Suprapubic skin (tissue), 4 donors: ENCODE measurements around the gene PCED1B. TPM values are rescaled to one million over a fixed set of nuclear protein-coding genes. Genes with fewer than 3 reads are reported as not detected.
"Not testable (repeated sequence)": the region's sequence is repeated elsewhere in the genome, so short reads cannot be mapped to it uniquely, and the experiment has no call there.

ENCODE experiments used
- DNase-seq, 2 donors: peaks; one replicate each; pipeline ENCODE4 v3.0.0-alpha.2; 2019; ENCODE audit warnings: low spot score in 2 of 2
- H3K27ac ChIP-seq: fragments of 200-600 bp; sonication (generic); one replicate; pipeline ENCODE4 v1.5.1; 2019
- H3K27me3 ChIP-seq: fragments of 200-600 bp; sonication (generic); one replicate; pipeline ENCODE4 v1.5.1; 2019
- H3K36me3 ChIP-seq: fragments of 200-600 bp; sonication (generic); one replicate; pipeline ENCODE4 v1.5.1; 2019
- H3K4me1 ChIP-seq: fragments of 200-600 bp; sonication (generic); one replicate; pipeline ENCODE4 v1.5.1; 2019
- H3K4me3 ChIP-seq: fragments of 200-600 bp; sonication (generic); one replicate; pipeline ENCODE4 v1.5.1; 2019; ENCODE audit warnings: mild to moderate bottlenecking
- H3K9me3 ChIP-seq: fragments of 200-600 bp; sonication (generic); one replicate; pipeline ENCODE4 v1.5.1; 2019
- EP300 ChIP-seq: sonication (generic); formaldehyde crosslinking; IDR thresholded peaks from one replicate; pipeline ENCODE4 v1.6.1; 2017; ENCODE audit warnings: antibody characterized with exemption
- POLR2A ChIP-seq, 2 donors: fragments of 450-650 bp; IDR thresholded peaks; one replicate each; pipeline ENCODE4 v1.6.1; 2017; ENCODE audit warnings: antibody characterized with exemption in 2 of 2, mild to moderate bottlenecking in 2 of 2, moderate library complexity in 2 of 2
- POLR2AphosphoS5 ChIP-seq, 3 donors: sonication (generic); formaldehyde crosslinking; IDR thresholded peaks; one replicate each; pipeline ENCODE4 v1.6.1; 2017; ENCODE audit warnings: antibody characterized with exemption in 3 of 3
- WGBS: methylation state at CpG from one replicate; pipeline ENCODE4 v1.1.5; 2018; 5-methylcytosine and 5-hydroxymethylcytosine counted together
- total RNA-seq, 4 donors: library from RNA; depleted of rRNA; stranded (reverse); fragments of >200 nt; gene quantifications; one replicate each; pipeline ENCODE4 v1.1.0, GENCODE V29; 2016
- TF ChIP-seq, protein P1 (sequence below), 2 donors: fragments of 200-600 bp in 1 of 2; fragments of 450-650 bp in 1 of 2; sonication (generic) in 1 of 2; IDR thresholded peaks; one replicate each; pipeline ENCODE4 v1.5.1; 2016 to 2019; ENCODE audit warnings: antibody characterized with exemption in 2 of 2, mild to moderate bottlenecking in 1 of 2, moderate library complexity in 1 of 2

The PCED1B gene
- total RNA-seq, 4 donors from 2014 or later: 0.65 to 5.1 TPM; not detected in 2

DNA sequence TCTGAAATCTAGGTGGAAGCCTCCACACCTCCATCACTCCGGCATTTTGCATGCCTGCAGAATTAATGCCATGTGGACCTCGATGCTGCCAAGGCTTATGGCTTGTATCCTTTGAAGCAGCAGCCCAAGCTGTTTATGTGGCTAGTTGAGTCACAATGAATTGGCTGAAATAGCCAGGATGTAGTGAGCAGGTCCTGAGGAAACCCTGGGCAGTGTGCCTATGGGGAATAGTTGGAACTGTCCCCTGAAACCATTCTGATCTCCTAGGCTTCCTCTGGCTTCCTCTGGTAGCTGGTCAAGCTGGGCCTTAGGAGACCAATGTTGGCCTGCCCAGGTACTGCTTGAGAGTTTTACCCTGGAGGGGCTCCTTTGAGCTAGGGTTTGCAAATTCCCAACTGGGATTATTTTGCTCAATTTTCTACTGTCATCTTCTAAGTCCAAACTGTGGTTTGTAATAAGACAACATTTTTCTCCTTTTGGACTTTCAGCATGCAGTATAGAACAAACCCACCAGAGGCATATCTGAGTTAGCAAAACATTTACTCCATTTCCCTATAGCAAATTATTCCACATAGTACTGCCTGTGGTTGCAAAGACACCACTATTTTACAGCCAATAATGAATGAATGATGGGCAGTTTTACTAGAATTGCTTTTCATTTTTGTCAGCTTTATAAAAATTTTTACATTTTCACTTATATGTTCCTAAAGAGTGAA is 85.5 kb downstream of the PCED1B start:
- H3K4me3 ChIP-seq: no peak overlapping the region
- no peaks in the 10 kb centered on the region for H3K27me3 ChIP-seq
- no peak overlapping the region for H3K27ac ChIP-seq
- TF ChIP-seq POLR2A (IDR thresholded peaks at IDR 0.05): no peak
- TF ChIP-seq, protein P1, sequence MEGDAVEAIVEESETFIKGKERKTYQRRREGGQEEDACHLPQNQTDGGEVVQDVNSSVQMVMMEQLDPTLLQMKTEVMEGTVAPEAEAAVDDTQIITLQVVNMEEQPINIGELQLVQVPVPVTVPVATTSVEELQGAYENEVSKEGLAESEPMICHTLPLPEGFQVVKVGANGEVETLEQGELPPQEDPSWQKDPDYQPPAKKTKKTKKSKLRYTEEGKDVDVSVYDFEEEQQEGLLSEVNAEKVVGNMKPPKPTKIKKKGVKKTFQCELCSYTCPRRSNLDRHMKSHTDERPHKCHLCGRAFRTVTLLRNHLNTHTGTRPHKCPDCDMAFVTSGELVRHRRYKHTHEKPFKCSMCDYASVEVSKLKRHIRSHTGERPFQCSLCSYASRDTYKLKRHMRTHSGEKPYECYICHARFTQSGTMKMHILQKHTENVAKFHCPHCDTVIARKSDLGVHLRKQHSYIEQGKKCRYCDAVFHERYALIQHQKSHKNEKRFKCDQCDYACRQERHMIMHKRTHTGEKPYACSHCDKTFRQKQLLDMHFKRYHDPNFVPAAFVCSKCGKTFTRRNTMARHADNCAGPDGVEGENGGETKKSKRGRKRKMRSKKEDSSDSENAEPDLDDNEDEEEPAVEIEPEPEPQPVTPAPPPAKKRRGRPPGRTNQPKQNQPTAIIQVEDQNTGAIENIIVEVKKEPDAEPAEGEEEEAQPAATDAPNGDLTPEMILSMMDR (IDR thresholded peaks at IDR 0.05): no peak
- H3K9me3 ChIP-seq: no peaks in the 10 kb centered on the region
- H3K36me3 ChIP-seq: no peaks in the 10 kb centered on the region
- no peaks in the 10 kb centered on the region for H3K4me1 ChIP-seq
- no peak for DNase-seq
- 90% methylated on average over 2 of the region's 2 CpGs for WGBS

GRCh38 chr12:47165934-47166333 is 86.5 kb downstream of the PCED1B start:
- Histone ChIP-seq H3K4me3 (no peak overlapping the region), H3K9me3 (no peaks in the 10 kb centered on the region), H3K36me3 (no peaks in the 10 kb centered on the region), H3K27ac (no peak overlapping the region), H3K27me3 (no peaks in the 10 kb centered on the region), H3K4me1 (no peaks in the 10 kb centered on the region)
- WGBS: 69% methylated on average over 5 of the region's 5 CpGs
- no peak for DNase-seq
- no peak for TF ChIP-seq POLR2A (IDR thresholded peaks at IDR 0.05)
- no peak for TF ChIP-seq EP300
- no peak for TF ChIP-seq POLR2AphosphoS5 (IDR thresholded peaks at IDR 0.05)
- TF ChIP-seq, protein P1 (IDR thresholded peaks at IDR 0.05): no peak

DNA sequence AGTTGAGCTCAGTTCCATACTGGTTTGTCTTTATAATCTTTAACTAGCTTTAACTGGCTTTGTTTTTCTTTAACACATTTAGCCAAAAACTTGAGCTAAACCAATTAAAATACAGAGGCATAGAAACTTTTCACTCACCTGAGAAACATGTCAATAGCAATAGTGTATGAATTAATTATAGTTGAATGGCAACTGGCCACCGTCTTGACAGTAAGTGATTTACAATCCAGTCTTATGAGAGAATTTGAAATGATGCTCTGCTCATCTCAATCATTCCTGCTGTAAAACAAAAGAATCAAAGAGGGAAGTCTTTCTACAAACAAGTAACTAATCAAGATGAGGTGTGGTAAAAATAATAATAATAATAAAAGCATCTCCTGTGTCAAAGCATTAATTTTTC is 86.9 kb downstream of the PCED1B start:
- Histone ChIP-seq H3K4me1 (no peaks in the 10 kb centered on the region), H3K27ac (no peak overlapping the region), H3K27me3 (no peaks in the 10 kb centered on the region), H3K9me3 (no peaks in the 10 kb centered on the region), H3K4me3 (no peak overlapping the region), H3K36me3 (no peaks in the 10 kb centered on the region)
- 50% methylated on average over 1 of the region's 1 CpG for WGBS
- no peak for TF ChIP-seq EP300
- TF ChIP-seq, protein P1 (IDR thresholded peaks at IDR 0.05): no peak
- no peak for TF ChIP-seq POLR2AphosphoS5 (IDR thresholded peaks at IDR 0.05)
- no peak for TF ChIP-seq POLR2A (IDR thresholded peaks at IDR 0.05)
- no peak for DNase-seq

- 94% methylated on average over 16 of the region's 16 CpGs for WGBS
- not testable (repeated sequence) for DNase-seq, H3K9me3 ChIP-seq, H3K27ac ChIP-seq, H3K4me1 ChIP-seq, H3K4me3 ChIP-seq, H3K36me3 ChIP-seq, H3K27me3 ChIP-seq
Measured at GRCh38 chr12:47170281-47170680, 90.9 kb downstream of the PCED1B start.

- TF ChIP-seq, protein P1 (IDR thresholded peaks at IDR 0.05): no peak
- TF ChIP-seq POLR2AphosphoS5 (IDR thresholded peaks at IDR 0.05) (no peak), POLR2A (IDR thresholded peaks at IDR 0.05) (no peak), EP300 (no peak)
Measured at GRCh38 chr12:47178014-47178413, 98.6 kb downstream of the PCED1B start.

DNA sequence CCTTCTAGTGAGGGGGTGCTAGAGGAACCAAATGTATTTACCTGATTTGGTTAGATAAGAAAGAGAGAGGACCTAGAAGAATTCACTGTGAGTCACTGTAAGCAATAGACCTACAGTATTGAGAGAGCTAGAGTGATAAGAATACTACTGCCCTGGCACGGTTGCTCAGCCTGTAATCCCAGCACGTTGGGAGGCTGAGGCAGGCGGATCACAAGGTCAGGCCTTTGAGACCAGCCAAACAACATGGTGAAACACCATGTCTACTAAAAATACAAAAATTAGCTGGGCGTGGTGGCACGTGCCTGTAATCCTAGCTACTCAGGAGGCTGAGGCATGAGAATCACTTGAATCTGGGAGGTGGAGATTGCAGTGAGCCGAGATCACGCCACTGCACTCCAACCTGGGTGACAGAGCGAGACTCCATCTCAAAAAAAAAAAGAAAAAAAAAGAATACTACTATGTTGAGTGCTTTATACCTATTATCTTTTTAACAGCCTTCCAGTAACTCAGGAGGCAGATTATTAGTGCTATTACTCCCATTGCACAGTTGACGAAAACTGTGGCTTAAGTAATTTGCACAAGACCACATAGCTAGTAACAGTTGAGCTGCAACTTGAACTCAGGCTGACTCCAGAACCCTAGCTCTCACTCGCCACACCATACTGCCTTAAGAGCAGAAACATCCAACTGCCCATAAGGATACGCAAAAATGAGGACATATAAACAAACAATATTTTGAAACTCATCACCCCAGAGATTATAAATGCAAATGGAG is 102.9 kb downstream of the PCED1B start:
- not testable (repeated sequence) for H3K9me3 ChIP-seq, DNase-seq, H3K27me3 ChIP-seq, H3K4me1 ChIP-seq, H3K27ac ChIP-seq, H3K4me3 ChIP-seq, H3K36me3 ChIP-seq
- 83% methylated on average over 11 of the region's 11 CpGs for WGBS

More at GRCh38 chr12:47178014-47178413, 98.6 kb downstream of the PCED1B start:
- no peaks in the 10 kb centered on the region for H3K4me1 ChIP-seq
- WGBS: 81% methylated on average over 3 of the region's 3 CpGs
- H3K27ac ChIP-seq: no peak overlapping the region
- H3K9me3 ChIP-seq: no peaks in the 10 kb centered on the region
- no peak overlapping the region for H3K4me3 ChIP-seq
- H3K36me3 ChIP-seq: no peaks in the 10 kb centered on the region
- no peaks in the 10 kb centered on the region for H3K27me3 ChIP-seq
- DNase-seq: no peak
